Measurements from ENCODE around the gene SLC8A2.

The SLC8A2 gene

DNA sequence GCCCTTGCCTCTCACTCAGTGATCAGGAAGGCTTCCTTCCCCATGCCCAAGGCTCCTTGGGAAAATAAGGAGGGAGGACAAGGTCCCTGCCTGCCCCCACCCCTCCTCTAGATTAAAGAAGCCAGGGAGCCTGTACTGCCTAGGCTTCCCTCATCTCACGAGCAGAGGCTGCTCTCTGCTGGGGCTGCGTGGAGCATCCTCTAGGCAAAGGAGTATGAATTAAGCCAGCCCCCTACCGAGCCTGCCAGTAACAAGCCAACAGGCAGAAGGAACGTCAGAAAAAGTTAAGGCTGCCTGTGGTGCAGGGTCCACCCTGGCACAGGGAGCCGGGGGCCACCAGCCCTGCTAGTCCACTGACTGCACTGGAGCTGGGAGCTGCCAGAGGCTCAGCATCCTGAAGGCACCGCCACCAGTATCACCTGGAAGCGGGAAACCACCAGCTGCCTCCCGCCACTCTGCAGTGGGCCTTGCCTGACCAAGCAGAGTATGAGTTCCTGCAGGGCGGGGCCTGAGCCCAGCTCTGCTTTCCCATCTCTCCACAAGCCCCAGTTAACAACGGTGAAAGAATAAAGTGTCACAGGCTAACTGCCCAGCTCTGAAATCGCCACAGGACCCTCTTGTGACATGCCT is 36.3 kb upstream of the SLC8A2 start:
- TF ChIP-seq EZH2 (IDR thresholded peaks at IDR 0.05; ENCODE audit: borderline replicate concordance, low read length): no peak
- TF ChIP-seq, protein P1, sequence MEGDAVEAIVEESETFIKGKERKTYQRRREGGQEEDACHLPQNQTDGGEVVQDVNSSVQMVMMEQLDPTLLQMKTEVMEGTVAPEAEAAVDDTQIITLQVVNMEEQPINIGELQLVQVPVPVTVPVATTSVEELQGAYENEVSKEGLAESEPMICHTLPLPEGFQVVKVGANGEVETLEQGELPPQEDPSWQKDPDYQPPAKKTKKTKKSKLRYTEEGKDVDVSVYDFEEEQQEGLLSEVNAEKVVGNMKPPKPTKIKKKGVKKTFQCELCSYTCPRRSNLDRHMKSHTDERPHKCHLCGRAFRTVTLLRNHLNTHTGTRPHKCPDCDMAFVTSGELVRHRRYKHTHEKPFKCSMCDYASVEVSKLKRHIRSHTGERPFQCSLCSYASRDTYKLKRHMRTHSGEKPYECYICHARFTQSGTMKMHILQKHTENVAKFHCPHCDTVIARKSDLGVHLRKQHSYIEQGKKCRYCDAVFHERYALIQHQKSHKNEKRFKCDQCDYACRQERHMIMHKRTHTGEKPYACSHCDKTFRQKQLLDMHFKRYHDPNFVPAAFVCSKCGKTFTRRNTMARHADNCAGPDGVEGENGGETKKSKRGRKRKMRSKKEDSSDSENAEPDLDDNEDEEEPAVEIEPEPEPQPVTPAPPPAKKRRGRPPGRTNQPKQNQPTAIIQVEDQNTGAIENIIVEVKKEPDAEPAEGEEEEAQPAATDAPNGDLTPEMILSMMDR (IDR thresholded peaks at IDR 0.05; ENCODE audit: low read length): no peak
- Histone ChIP-seq H3K4me3 (ENCODE audit: low read depth, low read length, poor library complexity, severe bottlenecking) (no peak overlapping the region), H3K9me3 (ENCODE audit: low read length) (no peaks in the 10 kb centered on the region), H3K36me3 (ENCODE audit: insufficient read depth, low read length) (peaks cover 26% of the 10 kb centered on the region; the same call in 1 of the 2 replicates), H3K4me1 (ENCODE audit: insufficient read depth, low read length, severe bottlenecking) (peaks cover 12% of the 10 kb centered on the region), H3K4me2 (ENCODE audit: low read length) (no peak overlapping the region), H3K79me2 (ENCODE audit: insufficient read depth, low read length) (peaks cover 15% of the 10 kb centered on the region; the same call in 1 of the 2 replicates), H3F3A (ENCODE audit: insufficient read depth, low read length) (no peaks in the 10 kb centered on the region), H3K9ac (ENCODE audit: low read length) (no peak overlapping the region), H3K9me2 (ENCODE audit: low read depth, low read length) (no peaks in the 10 kb centered on the region), H3K27me3 (ENCODE audit: insufficient read depth, low read length) (no peaks in the 10 kb centered on the region), H3K27ac (ENCODE audit: low read depth, low read length, poor library complexity, severe bottlenecking) (no peak overlapping the region), H2AFZ (ENCODE audit: low read length) (no peak overlapping the region), H4K20me1 (ENCODE audit: insufficient read depth, low read length) (no peaks in the 10 kb centered on the region)

DNA sequence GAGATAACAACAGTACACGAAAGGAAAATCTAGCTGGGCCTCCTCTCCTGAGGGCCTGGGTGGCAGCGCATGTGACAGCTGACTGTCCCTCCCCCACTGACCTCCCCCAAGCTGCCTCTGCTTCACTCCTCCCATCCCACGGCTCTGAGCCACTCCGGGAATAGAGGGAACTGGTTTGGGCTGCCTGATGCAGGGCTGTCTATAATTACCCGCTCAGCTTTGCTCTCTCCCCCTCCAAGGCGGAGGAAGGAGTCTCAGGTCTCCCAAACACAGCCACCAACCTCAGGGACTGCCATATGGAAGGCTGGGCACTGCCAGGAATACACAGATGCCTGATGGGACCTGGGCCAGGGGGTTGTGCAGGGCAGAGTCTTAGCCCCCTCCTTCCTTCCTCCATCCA is 35.3 kb upstream of the SLC8A2 start:
- H2AFZ ChIP-seq (ENCODE audit: low read length): no peak overlapping the region
- TF ChIP-seq EZH2 (IDR thresholded peaks at IDR 0.05; ENCODE audit: borderline replicate concordance, low read length): no peak
- TF ChIP-seq, protein P1 (IDR thresholded peaks at IDR 0.05; ENCODE audit: low read length): no peak
- H3K36me3 ChIP-seq (ENCODE audit: insufficient read depth, low read length): peaks cover 31% of the 10 kb centered on the region; the same call in 1 of the 2 replicates
- H3K4me3 ChIP-seq (ENCODE audit: low read depth, low read length, poor library complexity, severe bottlenecking): no peak overlapping the region
- H3K27ac ChIP-seq (ENCODE audit: low read depth, low read length, poor library complexity, severe bottlenecking): no peak overlapping the region
- H3K79me2 ChIP-seq (ENCODE audit: insufficient read depth, low read length): 0 out of 2 replicates have a peak, but pooled peaks cover 8% of the 10 kb centered on the region
- peaks cover 2% of the 10 kb centered on the region for H3K4me1 ChIP-seq (ENCODE audit: insufficient read depth, low read length, severe bottlenecking)
- H3K9ac ChIP-seq (ENCODE audit: low read length): no peak overlapping the region
- H4K20me1 ChIP-seq (ENCODE audit: insufficient read depth, low read length): no peaks in the 10 kb centered on the region
- no peak overlapping the region for H3K4me2 ChIP-seq (ENCODE audit: low read length)
- no peaks in the 10 kb centered on the region for H3K27me3 ChIP-seq (ENCODE audit: insufficient read depth, low read length)
- H3K9me2 ChIP-seq (ENCODE audit: low read depth, low read length): no peaks in the 10 kb centered on the region
- H3K9me3 ChIP-seq (ENCODE audit: low read length): no peaks in the 10 kb centered on the region
- H3F3A ChIP-seq (ENCODE audit: insufficient read depth, low read length): no peaks in the 10 kb centered on the region

GRCh38 chr19:47506459-47506858 is 34.8 kb upstream of the SLC8A2 start:
- H4K20me1 ChIP-seq (ENCODE audit: insufficient read depth, low read length): no peaks in the 10 kb centered on the region
- H3K36me3 ChIP-seq (ENCODE audit: insufficient read depth, low read length): peaks cover 32% of the 10 kb centered on the region; the same call in 1 of the 2 replicates

More at GRCh38 chr19:47506459-47506858, 34.8 kb upstream of the SLC8A2 start:
- Histone ChIP-seq H3K9ac (ENCODE audit: low read length) (no peak overlapping the region), H3K4me3 (ENCODE audit: low read depth, low read length, poor library complexity, severe bottlenecking) (no peak overlapping the region), H3K4me1 (ENCODE audit: insufficient read depth, low read length, severe bottlenecking) (no peaks in the 10 kb centered on the region), H3K4me2 (ENCODE audit: low read length) (no peak overlapping the region), H3K27ac (ENCODE audit: low read depth, low read length, poor library complexity, severe bottlenecking) (no peak overlapping the region), H3K9me3 (ENCODE audit: low read length) (no peaks in the 10 kb centered on the region), H3F3A (ENCODE audit: insufficient read depth, low read length) (no peaks in the 10 kb centered on the region), H3K27me3 (ENCODE audit: insufficient read depth, low read length) (no peaks in the 10 kb centered on the region), H3K9me2 (ENCODE audit: low read depth, low read length) (no peaks in the 10 kb centered on the region), H2AFZ (ENCODE audit: low read length) (no peak overlapping the region), H3K79me2 (ENCODE audit: insufficient read depth, low read length) (0 out of 2 replicates have a peak, but pooled peaks cover 8% of the 10 kb centered on the region)
- TF ChIP-seq, protein P1 (IDR thresholded peaks at IDR 0.05; ENCODE audit: low read length): no peak
